ENCODE results near the gene NCR3LG1.
"Not testable (repeated sequence)": the region's sequence is repeated elsewhere in the genome, so short reads cannot be mapped to it uniquely, and the experiment has no call there.

NCR3LG1 gene

GRCh38 chr11:17413414-17414316 is 62.1 kb downstream of the NCR3LG1 start:
- no peak for DNase-seq

- DNase-seq = no peak
These were observed 62.7 kb downstream of the NCR3LG1 start for GRCh38 chr11:17414317-17414737.

- DNase-seq = no peak
These were observed 63.4 kb downstream of the NCR3LG1 start for GRCh38 chr11:17414992-17415391.

DNA sequence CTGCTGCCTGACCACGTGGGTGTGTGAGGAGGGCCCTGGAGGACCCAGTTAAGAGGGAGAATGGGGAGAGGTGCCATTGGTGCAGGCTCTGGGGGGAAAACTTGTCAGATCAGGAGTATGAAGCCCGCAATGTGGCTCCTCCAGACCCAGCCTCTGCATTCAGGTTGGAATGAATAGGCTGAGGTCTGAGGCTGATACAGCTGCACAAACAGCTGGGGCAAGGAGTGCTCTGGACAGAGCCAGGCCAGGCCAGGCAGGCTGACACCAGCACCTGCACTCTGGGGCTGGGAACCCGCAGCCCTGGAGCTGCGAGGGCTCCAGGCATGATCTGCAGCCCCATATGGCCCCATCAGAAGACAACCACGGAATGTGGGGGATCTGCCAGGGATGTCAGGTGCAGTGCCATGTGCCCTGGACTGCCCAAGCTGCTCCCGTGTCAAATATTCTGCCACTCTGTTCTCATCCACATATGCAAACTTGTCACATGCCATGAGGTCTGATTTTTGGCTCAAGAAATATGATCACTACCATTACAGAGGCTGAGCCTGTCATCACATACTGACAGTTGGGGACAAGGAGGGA is 64.0 kb downstream of the NCR3LG1 start:
- DNase-seq = no peak

- DNase-seq = no peak
These were observed 64.9 kb downstream of the NCR3LG1 start for GRCh38 chr11:17416492-17416891.

DNA sequence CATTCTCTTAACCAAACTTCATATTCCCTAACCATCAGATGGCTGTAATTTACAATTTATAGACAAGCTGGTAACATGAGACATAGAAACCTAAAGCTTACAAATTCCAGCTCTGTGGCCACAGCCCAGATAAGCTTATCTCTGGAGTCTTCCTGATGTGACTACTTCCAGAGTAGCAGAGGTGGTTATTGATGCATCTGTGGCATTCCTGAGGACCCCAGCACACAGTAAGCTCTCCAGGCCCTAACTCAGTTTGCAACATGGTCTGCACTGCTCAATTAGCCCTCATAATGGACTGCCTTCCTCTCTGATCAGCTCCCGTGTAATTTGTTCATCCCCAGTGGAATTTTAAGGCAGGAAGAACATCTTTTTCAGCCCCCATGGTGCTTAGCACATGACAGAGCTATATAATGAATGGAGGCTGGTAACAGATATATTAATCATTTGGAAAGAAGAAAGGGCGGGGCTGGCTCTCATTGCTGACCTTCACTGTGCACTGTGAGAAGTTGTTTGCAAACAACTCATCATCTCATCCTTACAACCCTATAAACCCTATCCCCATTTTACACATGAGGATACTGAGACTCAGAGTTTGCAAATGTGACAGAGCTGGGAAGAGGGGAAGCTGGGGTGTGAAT is 67.0 kb downstream of the NCR3LG1 start:
- no peak for DNase-seq

- no peak for DNase-seq
These were observed 70.2 kb downstream of the NCR3LG1 start for GRCh38 chr11:17421781-17422180.

DNA sequence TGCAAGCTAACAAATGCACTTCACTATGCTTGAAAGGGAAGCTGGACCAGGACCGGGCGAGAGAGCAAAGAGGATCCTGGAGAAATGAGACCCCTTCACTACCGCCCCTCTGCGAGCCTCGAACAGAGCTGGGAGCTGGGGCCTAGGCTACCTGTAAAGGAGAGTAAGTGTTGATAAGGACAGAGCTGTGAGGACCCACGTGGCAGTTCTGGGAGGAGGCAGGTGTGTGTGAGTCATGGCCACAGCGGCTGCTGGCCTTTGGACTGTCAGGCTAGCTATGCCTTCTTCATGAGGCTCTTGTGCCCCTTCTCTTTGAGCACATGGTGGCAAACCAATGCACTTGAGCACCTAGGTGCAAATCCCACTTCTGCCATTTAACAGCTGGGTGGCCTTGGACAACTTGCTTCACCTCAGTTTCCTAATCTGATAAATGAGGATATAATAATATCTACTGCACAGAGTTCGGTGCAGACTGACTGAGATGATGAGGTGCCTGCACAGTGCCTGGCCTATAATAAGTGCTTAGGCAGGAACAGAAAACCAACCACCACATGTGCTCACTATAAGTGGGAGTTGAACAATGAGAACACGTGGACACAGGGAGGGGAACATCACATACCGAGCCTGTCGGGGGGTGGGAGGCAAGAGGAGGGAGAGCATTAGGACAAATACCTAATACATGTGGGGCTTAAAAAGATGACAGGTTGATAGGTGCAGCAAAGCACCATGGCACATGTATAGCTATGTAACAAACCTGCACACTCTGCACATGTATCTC is 72.1 kb downstream of the NCR3LG1 start:
- no peak for DNase-seq

GRCh38 chr11:17426233-17426632 is 74.6 kb downstream of the NCR3LG1 start:
- not testable (repeated sequence) for DNase-seq
